Osteocyte (in vitro differentiated cells): ENCODE data around the gene ATP5IF1. TPM values are rescaled to one million over a fixed set of nuclear protein-coding genes. Genes with fewer than 3 reads are reported as not detected.

Experiments used
- DNase-seq: peaks from one replicate; pipeline ENCODE4 v3.0.0; 2021; ENCODE audit warnings: mixed read lengths; ENCODE audit not compliant: unreplicated experiment; ENCODE audit errors: extremely low spot score
- H3K27ac Mint-ChIP-seq: one replicate; pipeline ENCODE4 v1.8.0; 2021; ENCODE audit warnings: mild to moderate bottlenecking, mixed read lengths; ENCODE audit not compliant: unreplicated experiment
- H3K27me3 Mint-ChIP-seq: one replicate; pipeline ENCODE4 v1.8.0; 2021; ENCODE audit warnings: mixed read lengths; ENCODE audit not compliant: unreplicated experiment
- H3K36me3 Mint-ChIP-seq: one replicate; pipeline ENCODE4 v1.8.0; 2021; ENCODE audit warnings: mixed read lengths; ENCODE audit not compliant: unreplicated experiment
- H3K4me1 Mint-ChIP-seq: one replicate; pipeline ENCODE4 v1.8.0; 2021; ENCODE audit warnings: mixed read lengths; ENCODE audit not compliant: unreplicated experiment
- H3K4me3 Mint-ChIP-seq: one replicate; pipeline ENCODE4 v1.8.0; 2021; ENCODE audit warnings: mild to moderate bottlenecking, moderate library complexity, mixed read lengths; ENCODE audit not compliant: unreplicated experiment
- H3K9me3 Mint-ChIP-seq: one replicate; pipeline ENCODE4 v1.8.0; 2021; ENCODE audit warnings: mixed read lengths; ENCODE audit not compliant: unreplicated experiment
- total RNA-seq: library from RNA; stranded (reverse); gene quantifications from 2 replicates; pipeline ENCODE4 v1.2.1, GENCODE V29; 2021
- TF ChIP-seq, protein P1 (sequence below): fragments of 200-600 bp; sonication (generic); IDR thresholded peaks from 2 replicates; pipeline ENCODE4 v1.5.0; 2021; ENCODE audit warnings: antibody characterized with exemption, mild to moderate bottlenecking, moderate library complexity

ATP5IF1 gene
- total RNA-seq, 1 donor from 2014 or later = 113 TPM

GRCh38 chr1:28194326-28195035 is 41.4 kb upstream of the ATP5IF1 start:
- TF ChIP-seq, protein P1, sequence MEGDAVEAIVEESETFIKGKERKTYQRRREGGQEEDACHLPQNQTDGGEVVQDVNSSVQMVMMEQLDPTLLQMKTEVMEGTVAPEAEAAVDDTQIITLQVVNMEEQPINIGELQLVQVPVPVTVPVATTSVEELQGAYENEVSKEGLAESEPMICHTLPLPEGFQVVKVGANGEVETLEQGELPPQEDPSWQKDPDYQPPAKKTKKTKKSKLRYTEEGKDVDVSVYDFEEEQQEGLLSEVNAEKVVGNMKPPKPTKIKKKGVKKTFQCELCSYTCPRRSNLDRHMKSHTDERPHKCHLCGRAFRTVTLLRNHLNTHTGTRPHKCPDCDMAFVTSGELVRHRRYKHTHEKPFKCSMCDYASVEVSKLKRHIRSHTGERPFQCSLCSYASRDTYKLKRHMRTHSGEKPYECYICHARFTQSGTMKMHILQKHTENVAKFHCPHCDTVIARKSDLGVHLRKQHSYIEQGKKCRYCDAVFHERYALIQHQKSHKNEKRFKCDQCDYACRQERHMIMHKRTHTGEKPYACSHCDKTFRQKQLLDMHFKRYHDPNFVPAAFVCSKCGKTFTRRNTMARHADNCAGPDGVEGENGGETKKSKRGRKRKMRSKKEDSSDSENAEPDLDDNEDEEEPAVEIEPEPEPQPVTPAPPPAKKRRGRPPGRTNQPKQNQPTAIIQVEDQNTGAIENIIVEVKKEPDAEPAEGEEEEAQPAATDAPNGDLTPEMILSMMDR = no peak
- Mint-ChIP-seq H3K36me3 (peaks cover 9% of the 10 kb centered on the region), H3K4me3 (no peak overlapping the region), H3K27me3 (no peaks in the 10 kb centered on the region), H3K9me3 (no peaks in the 10 kb centered on the region), H3K4me1 (no peaks in the 10 kb centered on the region), H3K27ac (no peak overlapping the region)
- no peak for DNase-seq

DNA sequence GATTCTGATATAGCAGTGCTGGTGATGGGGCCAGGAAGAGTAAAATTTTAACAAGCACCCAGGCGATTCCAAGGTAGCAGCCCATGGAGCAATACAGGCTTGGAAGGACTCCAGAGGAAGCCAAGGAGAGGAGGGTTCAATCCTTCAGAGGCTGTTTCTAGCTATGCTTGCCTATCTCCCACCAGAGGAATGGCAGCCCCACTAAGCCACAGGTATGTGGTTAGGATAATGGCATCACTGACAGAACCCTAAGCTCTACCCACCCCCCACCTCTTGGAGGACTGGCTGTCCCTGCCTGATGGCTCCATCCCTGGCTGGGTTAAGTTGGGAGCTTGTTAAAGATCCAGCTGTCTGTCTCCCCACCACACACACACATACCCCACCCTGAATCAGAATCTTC is 40.1 kb upstream of the ATP5IF1 start:
- no peaks in the 10 kb centered on the region for H3K27me3 Mint-ChIP-seq
- TF ChIP-seq, protein P1 = no peak
- no peaks in the 10 kb centered on the region for H3K9me3 Mint-ChIP-seq
- DNase-seq = no peak
- H3K4me3 Mint-ChIP-seq = no peak overlapping the region
- peaks cover 18% of the 10 kb centered on the region for H3K36me3 Mint-ChIP-seq
- H3K27ac Mint-ChIP-seq = no peak overlapping the region
- no peaks in the 10 kb centered on the region for H3K4me1 Mint-ChIP-seq

- peaks cover 22% of the 10 kb centered on the region for H3K36me3 Mint-ChIP-seq
- H3K27ac Mint-ChIP-seq = no peak overlapping the region
- H3K27me3 Mint-ChIP-seq = no peaks in the 10 kb centered on the region
- no peaks in the 10 kb centered on the region for H3K9me3 Mint-ChIP-seq
- no peaks in the 10 kb centered on the region for H3K4me1 Mint-ChIP-seq
- no peak overlapping the region for H3K4me3 Mint-ChIP-seq
- TF ChIP-seq, protein P1 = no peak
- no peak for DNase-seq
Observed at GRCh38 chr1:28196330-28196729, 39.6 kb upstream of the ATP5IF1 start.

GRCh38 chr1:28197682-28198415 is 38.1 kb upstream of the ATP5IF1 start:
- H3K27me3 Mint-ChIP-seq = no peaks in the 10 kb centered on the region
- TF ChIP-seq, protein P1 = no peak
- no peak for DNase-seq
- no peaks in the 10 kb centered on the region for H3K4me1 Mint-ChIP-seq
- no peak overlapping the region for H3K27ac Mint-ChIP-seq
- H3K36me3 Mint-ChIP-seq = peaks cover 22% of the 10 kb centered on the region
- no peaks in the 10 kb centered on the region for H3K9me3 Mint-ChIP-seq
- no peak overlapping the region for H3K4me3 Mint-ChIP-seq
